ENCODE measurements around the gene PRRT2.

Gene PRRT2

DNA sequence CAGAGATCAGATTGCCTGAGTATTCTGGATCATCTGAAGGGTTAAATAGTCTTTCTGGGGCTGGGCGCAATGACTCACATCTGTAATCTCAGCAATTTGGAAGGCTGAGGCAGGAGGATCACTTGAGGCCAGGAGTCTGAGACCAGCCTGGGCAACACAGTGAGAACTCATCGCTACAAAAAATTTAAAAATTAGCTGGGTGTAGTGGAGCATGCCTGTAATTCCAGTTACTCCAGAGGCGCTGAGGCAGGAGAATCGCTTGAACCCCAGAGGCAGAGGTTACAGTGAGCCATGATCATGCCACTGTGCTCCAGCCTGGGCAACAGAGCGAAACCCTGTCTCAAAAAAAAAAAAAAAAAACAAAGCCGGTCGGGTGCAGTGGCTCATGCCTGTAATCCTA, 23.9 kb downstream of the PRRT2 start:
- DNase-seq = no peak

- DNase-seq = no peak
These were observed 24.6 kb downstream of the PRRT2 start for GRCh38 chr16:29836623-29837022.

DNA sequence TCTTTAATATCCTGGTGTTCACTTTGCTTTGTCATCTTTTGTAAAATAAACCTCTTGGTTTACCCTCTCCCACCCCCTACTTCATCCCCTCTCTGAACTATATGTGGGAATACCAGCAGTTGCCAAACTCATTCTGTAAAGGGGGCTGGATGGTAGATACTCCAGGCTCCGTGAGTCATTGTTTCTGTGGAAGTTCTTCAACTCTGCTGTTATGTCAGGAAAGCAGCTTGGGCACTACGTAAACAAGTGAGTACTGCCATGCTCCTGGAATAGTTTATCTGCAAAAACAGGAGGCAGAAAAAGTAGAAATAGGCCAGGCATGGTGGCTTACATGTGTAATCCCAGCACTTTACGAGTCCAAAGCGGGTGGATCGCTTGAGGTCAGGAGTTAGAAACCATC, 25.8 kb downstream of the PRRT2 start:
- DNase-seq = no peak

GRCh38 chr16:29839822-29840221, 27.8 kb downstream of the PRRT2 start:
- DNase-seq = no peak

DNA sequence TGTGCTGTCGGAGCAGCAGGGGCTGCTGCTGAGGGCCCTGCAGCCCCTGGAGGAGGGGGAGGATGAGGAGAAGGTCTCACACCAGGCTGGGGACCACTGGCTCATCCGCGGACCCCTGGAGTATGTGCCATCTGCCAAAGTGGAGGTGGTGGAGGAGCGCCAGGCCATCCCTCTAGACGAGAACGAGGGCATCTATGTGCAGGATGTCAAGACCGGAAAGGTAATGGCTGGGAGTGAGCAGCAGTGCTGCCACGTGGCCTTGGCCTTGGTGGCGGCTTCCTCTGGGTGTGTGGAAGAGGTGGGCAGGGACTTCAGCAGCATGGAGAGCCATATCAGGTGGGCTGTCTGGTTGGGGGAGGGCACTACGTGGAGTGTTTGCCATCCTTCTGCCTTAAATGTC, 28.2 kb downstream of the PRRT2 start:
- no peak for DNase-seq

- no peak for DNase-seq
These were observed 29.6 kb downstream of the PRRT2 start for GRCh38 chr16:29841631-29842030.

- no peak for DNase-seq
These were observed 30.8 kb downstream of the PRRT2 start for GRCh38 chr16:29842732-29843346.

DNA sequence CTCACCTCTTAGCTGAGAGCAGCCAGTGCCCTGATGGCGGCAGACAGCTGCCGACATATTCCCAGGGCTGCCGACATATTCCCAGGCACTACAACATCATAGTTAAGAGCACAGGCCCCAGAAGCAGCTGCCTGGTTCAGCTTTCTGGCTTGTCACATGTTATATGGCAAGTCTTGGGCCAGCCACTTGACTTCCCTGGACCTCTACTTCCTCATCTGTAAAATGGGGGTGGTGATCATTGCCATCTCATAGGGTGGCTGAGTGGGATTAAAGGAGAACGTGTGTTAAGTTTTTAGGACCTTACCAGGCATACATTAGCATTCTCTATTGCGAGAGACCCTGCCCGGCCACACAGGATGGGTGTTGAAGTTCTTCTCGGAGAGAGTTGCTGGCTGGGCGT, 31.9 kb downstream of the PRRT2 start:
- no peak for DNase-seq

GRCh38 chr16:29844575-29845331, 32.8 kb downstream of the PRRT2 start:
- DNase-seq = no peak

DNA sequence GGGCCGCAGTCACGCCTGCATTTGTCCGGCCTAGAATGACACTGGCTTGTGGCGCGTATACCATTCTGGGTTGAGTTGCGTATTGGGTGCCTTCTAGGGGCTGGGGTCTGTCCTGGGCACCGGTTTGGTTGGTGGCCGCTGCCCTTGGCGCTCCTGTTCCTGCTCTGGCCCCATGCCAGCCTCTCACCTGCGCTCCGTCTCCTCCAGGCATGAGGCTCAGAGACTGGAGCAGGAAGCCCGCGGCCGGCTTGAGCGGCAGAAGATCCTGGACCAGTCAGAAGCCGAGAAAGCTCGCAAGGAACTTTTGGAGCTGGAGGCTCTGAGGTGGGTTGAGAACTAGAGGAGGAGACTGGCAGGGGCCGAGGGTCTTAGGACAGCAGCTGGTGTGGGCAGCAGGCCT, 33.7 kb downstream of the PRRT2 start:
- no peak for DNase-seq

DNA sequence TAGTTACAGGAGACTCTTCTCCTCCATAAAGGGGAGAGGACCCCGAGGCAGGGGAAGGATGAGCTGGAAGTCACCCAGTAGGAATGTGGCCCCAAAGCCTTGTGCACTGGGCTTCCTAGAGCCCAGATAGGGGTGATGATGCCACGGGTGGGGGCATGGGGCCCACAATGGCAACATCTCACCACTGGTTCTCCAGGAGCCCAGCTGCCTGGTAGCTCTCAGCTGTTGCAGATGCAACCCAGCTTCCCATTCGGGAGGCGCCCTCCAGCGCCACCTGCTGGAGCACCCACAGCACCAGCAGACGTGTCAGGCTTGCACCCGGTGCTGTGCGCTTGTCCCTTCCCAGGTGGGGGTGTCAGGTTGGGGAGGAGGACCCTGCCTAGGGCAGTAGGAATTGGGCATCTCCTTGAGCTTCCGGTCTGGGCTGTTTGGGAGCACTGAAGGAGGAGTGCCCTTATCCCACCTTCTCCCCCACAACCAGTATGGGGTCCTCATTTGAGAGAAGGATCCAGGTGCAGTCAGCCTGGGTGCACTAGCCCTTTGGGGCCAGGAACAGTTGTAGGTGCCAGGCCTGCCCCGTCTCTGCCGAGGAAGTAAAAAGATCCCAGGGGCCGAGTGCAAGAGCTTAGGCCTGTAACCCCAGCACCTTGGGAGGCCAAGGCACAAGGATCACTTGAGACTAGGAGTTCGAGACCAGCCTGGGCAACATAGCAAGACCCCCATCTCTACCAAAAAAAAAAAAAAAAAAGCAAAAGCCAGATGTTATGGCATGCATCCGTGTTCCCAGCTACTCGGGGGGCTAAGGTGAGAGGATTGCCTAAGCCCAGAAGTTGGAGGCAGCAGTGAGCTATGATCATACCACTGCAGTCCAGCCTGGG, 36.7 kb downstream of the PRRT2 start:
- DNase-seq = peak; percentile 83

DNA sequence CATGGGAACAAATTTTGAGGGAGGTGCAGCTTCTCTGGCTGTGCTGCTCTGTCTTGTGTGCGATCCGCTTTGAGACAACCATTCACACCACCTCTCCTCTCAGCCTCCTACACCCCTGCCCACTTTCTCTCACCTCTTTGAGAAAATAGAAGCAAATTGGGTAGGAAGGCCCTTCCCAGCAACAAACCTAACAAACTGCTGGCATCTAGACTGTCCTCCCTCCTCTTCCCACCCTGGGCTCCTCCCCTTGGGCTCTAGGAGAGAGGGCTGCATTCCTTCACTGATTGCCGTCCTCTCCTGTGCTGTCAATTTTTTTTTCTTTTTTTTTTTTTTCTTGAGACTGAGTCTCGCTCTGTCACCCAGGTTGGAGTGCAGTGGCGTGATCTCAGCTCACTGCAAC, 37.5 kb downstream of the PRRT2 start:
- no peak for DNase-seq

- no peak for DNase-seq
These were observed 39.0 kb downstream of the PRRT2 start for GRCh38 chr16:29850998-29851397.

DNA sequence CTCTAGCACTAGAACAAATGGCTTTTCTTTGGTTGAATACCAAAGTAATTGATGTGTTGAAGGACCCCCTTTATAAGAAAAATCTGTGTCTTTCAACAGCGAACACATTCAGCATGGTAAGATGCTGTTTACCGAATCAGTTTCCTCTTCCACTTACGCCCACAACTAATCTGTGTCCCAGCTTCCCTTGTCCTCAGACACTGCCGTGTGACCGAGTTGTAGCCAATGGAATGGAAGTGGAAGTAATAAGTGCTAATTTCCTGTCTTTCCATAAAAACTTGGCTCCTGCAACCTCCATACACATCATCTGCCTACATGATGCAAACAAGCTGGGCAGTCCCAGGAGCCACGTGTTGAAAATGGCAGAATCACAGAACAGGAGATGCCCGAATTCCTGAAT, 40.7 kb downstream of the PRRT2 start:
- no peak for DNase-seq

DNA sequence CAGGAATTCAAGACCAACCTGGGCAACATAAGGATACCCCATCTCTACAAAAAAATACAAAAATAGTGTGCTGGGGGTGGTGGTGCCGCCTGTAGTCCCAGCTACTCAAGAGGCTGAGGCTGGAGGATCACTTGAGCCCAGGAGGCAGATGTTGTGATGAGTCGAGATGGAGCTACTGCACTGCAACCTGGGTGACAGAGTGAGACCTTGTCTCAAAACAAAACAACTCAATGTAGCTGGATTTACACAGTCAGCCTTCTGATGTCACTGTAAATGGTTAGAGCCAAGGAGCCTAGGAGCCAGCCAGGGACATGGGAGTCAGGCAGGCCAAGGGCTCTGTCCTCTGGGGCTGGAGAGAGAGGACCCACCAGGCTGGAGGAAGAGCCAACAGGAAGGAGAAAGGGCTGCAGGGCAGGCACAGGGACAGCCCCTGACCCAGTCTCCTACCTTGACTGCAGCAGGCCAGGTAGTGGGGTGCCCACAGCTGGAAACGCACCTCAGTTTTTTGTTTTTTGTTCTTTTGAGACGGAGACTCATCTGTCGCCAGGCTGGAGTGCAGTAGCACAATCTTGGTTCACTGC, 42.6 kb downstream of the PRRT2 start:
- no peak for DNase-seq

DNA sequence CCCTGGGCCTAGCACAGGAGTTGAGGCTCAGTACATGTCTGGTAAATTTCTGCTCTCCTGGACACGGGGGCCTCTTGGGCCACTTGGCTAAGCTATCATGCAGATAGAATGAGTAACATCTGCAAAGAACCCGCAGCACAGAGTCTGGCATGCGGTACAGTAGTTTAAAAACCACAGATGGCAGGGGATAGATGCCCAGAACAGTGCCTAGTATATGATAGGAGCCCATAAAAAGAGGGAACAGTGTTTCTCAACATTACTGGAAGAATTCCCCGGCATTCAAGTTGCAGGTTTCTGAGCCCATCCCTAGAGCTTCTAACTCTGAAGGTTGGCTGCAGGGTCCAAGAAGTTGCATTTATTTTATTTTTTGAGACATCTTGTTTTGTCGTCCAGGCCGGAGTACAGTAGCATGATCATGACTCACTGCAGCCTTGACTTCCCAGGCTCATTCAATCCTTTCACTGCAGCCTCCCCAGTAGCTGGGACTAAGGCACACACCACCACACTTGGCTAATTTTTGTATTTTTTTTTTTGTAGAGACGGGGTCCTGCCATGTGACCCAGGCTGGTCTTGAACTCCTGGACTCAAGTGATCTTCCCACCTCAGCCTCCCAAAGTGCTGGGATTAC, 45.3 kb downstream of the PRRT2 start:
- no peak for DNase-seq

DNA sequence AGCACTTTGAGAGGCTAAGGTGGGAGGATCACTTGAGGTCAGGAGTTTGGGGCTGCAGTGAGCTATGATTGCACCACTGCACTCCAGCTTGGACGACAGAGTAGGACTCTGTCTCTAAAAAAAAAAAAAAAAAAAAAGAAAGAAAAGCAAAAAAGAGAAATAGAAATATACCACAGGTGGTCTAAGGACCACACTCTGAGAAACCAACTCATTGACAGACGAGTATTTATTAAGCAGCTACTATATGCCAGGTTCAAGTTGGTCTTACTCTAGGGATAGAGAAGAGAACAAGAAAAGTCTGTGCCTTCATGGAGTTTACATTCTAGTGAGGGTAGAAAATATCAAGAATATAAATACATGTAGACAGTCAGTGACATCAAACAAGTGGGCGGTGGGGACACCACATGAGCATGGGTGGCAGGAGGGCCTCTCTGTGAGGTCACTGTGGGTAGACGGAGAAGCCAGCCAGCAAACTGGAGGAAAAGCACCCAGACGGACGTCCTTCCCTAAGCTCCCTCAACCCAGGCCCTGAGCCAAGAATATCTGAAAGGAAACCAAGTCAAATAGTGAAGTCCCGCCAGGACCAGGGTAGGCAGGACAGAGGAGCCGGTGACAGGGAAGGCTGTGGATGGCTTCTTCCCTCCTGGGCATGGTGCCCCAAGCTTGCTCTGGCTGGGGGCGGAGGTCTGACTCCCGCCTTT, 46.3 kb downstream of the PRRT2 start:
- DNase-seq = no peak

DNA sequence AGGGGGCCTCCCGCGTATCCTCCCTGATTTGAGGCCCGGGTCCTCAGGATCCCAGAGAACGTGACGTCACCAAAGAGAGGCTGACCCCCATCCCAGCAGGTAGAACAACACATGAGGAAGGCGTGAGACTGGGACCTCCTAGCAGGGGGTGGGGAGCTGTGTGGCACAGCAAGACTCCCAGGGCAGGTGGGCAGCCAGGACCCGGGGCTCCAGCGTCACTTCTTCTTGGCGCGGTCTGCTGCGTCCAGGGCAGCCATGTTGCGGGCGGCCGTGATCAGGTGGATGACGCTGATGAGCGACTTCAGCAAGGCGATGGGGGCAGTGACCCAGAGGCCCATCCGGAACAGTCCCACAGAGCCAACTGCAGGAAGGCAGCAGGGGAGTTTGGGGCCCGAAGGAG, 47.0 kb downstream of the PRRT2 start:
- no peak for DNase-seq

DNA sequence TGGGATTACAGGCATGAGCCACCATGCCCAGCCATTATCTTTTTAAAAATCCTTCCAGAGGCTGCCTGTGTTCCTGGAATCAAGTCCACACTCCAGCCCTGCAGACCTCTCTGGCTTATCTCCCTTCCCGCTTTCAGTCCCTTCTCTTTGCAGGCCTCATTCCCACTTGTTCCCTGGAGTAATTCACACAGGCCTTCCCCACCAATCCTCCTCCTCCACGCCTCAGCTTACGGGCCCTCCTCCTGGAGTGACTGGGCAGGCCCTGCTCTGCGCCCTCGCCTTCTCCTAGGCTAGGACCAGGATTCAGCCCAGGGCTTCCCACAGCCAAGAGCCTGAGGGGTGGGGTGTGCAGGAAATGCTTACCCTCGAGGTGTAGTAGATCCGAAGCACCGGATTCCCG, 48.2 kb downstream of the PRRT2 start:
- no peak for DNase-seq

- DNase-seq = no peak
These were observed 50.4 kb downstream of the PRRT2 start for GRCh38 chr16:29862383-29862883.

- peak; percentile 96 for DNase-seq
These were observed 51.1 kb downstream of the PRRT2 start, which contains the start of gene CDIPT for GRCh38 chr16:29862884-29863668. TSS of gene CDIPT (minus strand) at chr16:29863226. CDS start at chr16:29862857, 369 bp downstream.

Measured in CD4-positive, alpha-beta T cell treated with Interleukin-12 subunit alpha and Interleukin-12 subunit beta, for 1 hour (primary cell).